Activated naive CD4-positive, alpha-beta T cell treated with anti-CD3 and anti-CD28 coated beads, Interleukin-2, amount 10 ng/mL, durations not matched to agents 7 days and 5 days (primary cell): ENCODE data around the gene CAPZB.

ENCODE experiments used
- CTCF ChIA-PET: fragments of 350-600 bp; sonication (Branson Sonifier 250); formaldehyde crosslinking; loops from one replicate; lab custom pipeline; 2021; ENCODE audit warnings: antibody characterized with exemption; lab: Charles Lee
- DNase-seq: peaks from one replicate; pipeline ENCODE4 v3.0.0-alpha.2; 2020
- H3K27ac Mint-ChIP-seq: one replicate; pipeline ENCODE4 v1.8.0; 2021; ENCODE audit warnings: mild to moderate bottlenecking, moderate library complexity, mixed read lengths
- H3K27me3 Mint-ChIP-seq: one replicate; pipeline ENCODE4 v1.8.0; 2021; ENCODE audit warnings: mild to moderate bottlenecking, mixed read lengths
- H3K36me3 Mint-ChIP-seq: one replicate; pipeline ENCODE4 v1.8.0; 2021; ENCODE audit warnings: mixed read lengths
- H3K4me1 Mint-ChIP-seq: one replicate; pipeline ENCODE4 v1.8.0; 2021; ENCODE audit warnings: mixed read lengths
- H3K4me3 Mint-ChIP-seq: one replicate; pipeline ENCODE4 v1.8.0; 2021; ENCODE audit warnings: mild to moderate bottlenecking, moderate library complexity, mixed read lengths
- H3K9me3 Mint-ChIP-seq: one replicate; pipeline ENCODE4 v1.8.0; 2021; ENCODE audit warnings: mixed read lengths

The CAPZB gene

GRCh38 chr1:19313961-19314882 is 171.1 kb downstream of the CAPZB start:
- Mint-ChIP-seq H3K4me1 (peaks cover 48% of the 10 kb centered on the region), H3K4me3 (peak overlapping the region; percentile 76), H3K27ac (no peak overlapping the region), H3K27me3 (no peaks in the 10 kb centered on the region), H3K9me3 (no peaks in the 10 kb centered on the region), H3K36me3 (no peaks in the 10 kb centered on the region)
- DNase-seq = no peak
- CTCF ChIA-PET = no interaction called here

- H3K36me3 Mint-ChIP-seq = peaks cover 3% of the 10 kb centered on the region
- DNase-seq = no peak
- no peaks in the 10 kb centered on the region for H3K27me3 Mint-ChIP-seq
- H3K4me1 Mint-ChIP-seq = peaks cover 50% of the 10 kb centered on the region
- CTCF ChIA-PET = no interaction called here
- H3K9me3 Mint-ChIP-seq = no peaks in the 10 kb centered on the region
- H3K4me3 Mint-ChIP-seq = peak overlapping the region; percentile 76
- H3K27ac Mint-ChIP-seq = peak overlapping the region; percentile 8
Measured at GRCh38 chr1:19313636-19313959, 171.7 kb downstream of the CAPZB start.

- CTCF ChIA-PET = no interaction called here
Measured at GRCh38 chr1:19312782-19313635, 172.3 kb downstream of the CAPZB start.

GRCh38 chr1:19311931-19312781 is 173.2 kb downstream of the CAPZB start, which contains the start of the genes AKR7A2 and SLC66A1:
Gene AKR7A2, minus strand, starts transcription at chr1:19312144. Its CDS starts 20 bp downstream, at chr1:19312124.
Gene SLC66A1, plus strand, starts transcription at chr1:19312326. Its CDS starts 5,352 bp downstream, at chr1:19317678.
- Mint-ChIP-seq H3K27me3 (no peaks in the 10 kb centered on the region), H3K36me3 (peaks cover 11% of the 10 kb centered on the region), H3K4me1 (peaks cover 50% of the 10 kb centered on the region), H3K9me3 (no peaks in the 10 kb centered on the region), H3K27ac (peak within 1 kb of the TSS; percentile 15), H3K4me3 (peak within 1 kb of the TSS; percentile 82)
- peak; percentile 90 for DNase-seq
- CTCF ChIA-PET = no interaction called here

More at GRCh38 chr1:19312782-19313635, 172.3 kb downstream of the CAPZB start:
- H3K36me3 Mint-ChIP-seq = peaks cover 4% of the 10 kb centered on the region
- peak overlapping the region; percentile 76 for H3K4me3 Mint-ChIP-seq
- DNase-seq = peak; percentile 42
- H3K4me1 Mint-ChIP-seq = peaks cover 50% of the 10 kb centered on the region
- no peaks in the 10 kb centered on the region for H3K9me3 Mint-ChIP-seq
- H3K27ac Mint-ChIP-seq = peak overlapping the region; percentile 8
- no peaks in the 10 kb centered on the region for H3K27me3 Mint-ChIP-seq

- Mint-ChIP-seq H3K27me3 (no peaks in the 10 kb centered on the region), H3K9me3 (no peaks in the 10 kb centered on the region), H3K4me3 (peak overlapping the region; percentile 82), H3K27ac (peak overlapping the region; percentile 15), H3K36me3 (peaks cover 15% of the 10 kb centered on the region), H3K4me1 (peaks cover 49% of the 10 kb centered on the region)
- DNase-seq = peak; percentile 51
- CTCF ChIA-PET = no interaction called here
Measured at GRCh38 chr1:19311503-19311930, 173.8 kb downstream of the CAPZB start.

GRCh38 chr1:19310720-19311502 is 174.4 kb downstream of the CAPZB start:
- Mint-ChIP-seq H3K27ac (peak overlapping the region; percentile 15), H3K9me3 (no peaks in the 10 kb centered on the region), H3K36me3 (peaks cover 15% of the 10 kb centered on the region), H3K27me3 (no peaks in the 10 kb centered on the region), H3K4me3 (peak overlapping the region; percentile 82), H3K4me1 (peaks cover 44% of the 10 kb centered on the region)
- CTCF ChIA-PET = no interaction called here
- DNase-seq = no peak

GRCh38 chr1:19310061-19310460 is 175.3 kb downstream of the CAPZB start:
- DNase-seq = no peak
- Mint-ChIP-seq H3K27ac (no peak overlapping the region), H3K4me1 (peaks cover 35% of the 10 kb centered on the region), H3K27me3 (no peaks in the 10 kb centered on the region), H3K36me3 (peaks cover 19% of the 10 kb centered on the region), H3K9me3 (no peaks in the 10 kb centered on the region), H3K4me3 (peak overlapping the region; percentile 34)
- CTCF ChIA-PET = no interaction called here

- DNase-seq = no peak
- CTCF ChIA-PET = no interaction called here
- Mint-ChIP-seq H3K4me3 (no peak overlapping the region), H3K27me3 (no peaks in the 10 kb centered on the region), H3K27ac (no peak overlapping the region), H3K36me3 (peaks cover 27% of the 10 kb centered on the region), H3K9me3 (no peaks in the 10 kb centered on the region), H3K4me1 (peaks cover 29% of the 10 kb centered on the region)
Measured at GRCh38 chr1:19309123-19309813, 176.1 kb downstream of the CAPZB start.

GRCh38 chr1:19308509-19308907 is 176.8 kb downstream of the CAPZB start:
- H3K4me1 Mint-ChIP-seq = peaks cover 24% of the 10 kb centered on the region
- H3K36me3 Mint-ChIP-seq = peaks cover 30% of the 10 kb centered on the region
- DNase-seq = no peak
- H3K27me3 Mint-ChIP-seq = no peaks in the 10 kb centered on the region
- no peak overlapping the region for H3K4me3 Mint-ChIP-seq
- no peaks in the 10 kb centered on the region for H3K9me3 Mint-ChIP-seq
- CTCF ChIA-PET = no interaction called here
- H3K27ac Mint-ChIP-seq = no peak overlapping the region

- peaks cover 33% of the 10 kb centered on the region for H3K36me3 Mint-ChIP-seq
- no peak overlapping the region for H3K27ac Mint-ChIP-seq
- no peaks in the 10 kb centered on the region for H3K27me3 Mint-ChIP-seq
- H3K9me3 Mint-ChIP-seq = no peaks in the 10 kb centered on the region
- DNase-seq = no peak
- CTCF ChIA-PET = no interaction called here
- no peak overlapping the region for H3K4me3 Mint-ChIP-seq
- peaks cover 19% of the 10 kb centered on the region for H3K4me1 Mint-ChIP-seq
Measured at GRCh38 chr1:19307794-19308508, 177.4 kb downstream of the CAPZB start.

GRCh38 chr1:19306941-19307340 is 178.4 kb downstream of the CAPZB start:
- Mint-ChIP-seq H3K27me3 (no peaks in the 10 kb centered on the region), H3K4me3 (no peak overlapping the region), H3K27ac (peak overlapping the region; percentile 53), H3K36me3 (peaks cover 36% of the 10 kb centered on the region), H3K4me1 (peaks cover 15% of the 10 kb centered on the region), H3K9me3 (no peaks in the 10 kb centered on the region)
- DNase-seq = no peak
- CTCF ChIA-PET = no interaction called here

- Mint-ChIP-seq H3K27me3 (no peaks in the 10 kb centered on the region), H3K36me3 (peaks cover 36% of the 10 kb centered on the region), H3K4me1 (peaks cover 10% of the 10 kb centered on the region), H3K4me3 (no peak overlapping the region), H3K27ac (no peak overlapping the region), H3K9me3 (no peaks in the 10 kb centered on the region)
- CTCF ChIA-PET = interaction anchor here (1.1 kb wide), 1 partner anchor 355 kb away, joined by 3 read pairs; no protein-coding TSS in a partner anchor
- no peak for DNase-seq
Measured at GRCh38 chr1:19305880-19306279, 179.5 kb downstream of the CAPZB start.
